Ecto neural progenitor cell (in vitro differentiated cells): Measurements from ENCODE around the gene TDRD7.
A peak's percentile ranks its signal among the peaks of the same experiment; 100 is the strongest.

Source experiments
- DNase-seq: peaks from one replicate; pipeline ENCODE4 v3.0.0-alpha.2; 2018; ENCODE audit warnings: low spot score

Gene TDRD7, protein sequence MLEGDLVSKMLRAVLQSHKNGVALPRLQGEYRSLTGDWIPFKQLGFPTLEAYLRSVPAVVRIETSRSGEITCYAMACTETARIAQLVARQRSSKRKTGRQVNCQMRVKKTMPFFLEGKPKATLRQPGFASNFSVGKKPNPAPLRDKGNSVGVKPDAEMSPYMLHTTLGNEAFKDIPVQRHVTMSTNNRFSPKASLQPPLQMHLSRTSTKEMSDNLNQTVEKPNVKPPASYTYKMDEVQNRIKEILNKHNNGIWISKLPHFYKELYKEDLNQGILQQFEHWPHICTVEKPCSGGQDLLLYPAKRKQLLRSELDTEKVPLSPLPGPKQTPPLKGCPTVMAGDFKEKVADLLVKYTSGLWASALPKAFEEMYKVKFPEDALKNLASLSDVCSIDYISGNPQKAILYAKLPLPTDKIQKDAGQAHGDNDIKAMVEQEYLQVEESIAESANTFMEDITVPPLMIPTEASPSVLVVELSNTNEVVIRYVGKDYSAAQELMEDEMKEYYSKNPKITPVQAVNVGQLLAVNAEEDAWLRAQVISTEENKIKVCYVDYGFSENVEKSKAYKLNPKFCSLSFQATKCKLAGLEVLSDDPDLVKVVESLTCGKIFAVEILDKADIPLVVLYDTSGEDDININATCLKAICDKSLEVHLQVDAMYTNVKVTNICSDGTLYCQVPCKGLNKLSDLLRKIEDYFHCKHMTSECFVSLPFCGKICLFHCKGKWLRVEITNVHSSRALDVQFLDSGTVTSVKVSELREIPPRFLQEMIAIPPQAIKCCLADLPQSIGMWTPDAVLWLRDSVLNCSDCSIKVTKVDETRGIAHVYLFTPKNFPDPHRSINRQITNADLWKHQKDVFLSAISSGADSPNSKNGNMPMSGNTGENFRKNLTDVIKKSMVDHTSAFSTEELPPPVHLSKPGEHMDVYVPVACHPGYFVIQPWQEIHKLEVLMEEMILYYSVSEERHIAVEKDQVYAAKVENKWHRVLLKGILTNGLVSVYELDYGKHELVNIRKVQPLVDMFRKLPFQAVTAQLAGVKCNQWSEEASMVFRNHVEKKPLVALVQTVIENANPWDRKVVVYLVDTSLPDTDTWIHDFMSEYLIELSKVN

DNA sequence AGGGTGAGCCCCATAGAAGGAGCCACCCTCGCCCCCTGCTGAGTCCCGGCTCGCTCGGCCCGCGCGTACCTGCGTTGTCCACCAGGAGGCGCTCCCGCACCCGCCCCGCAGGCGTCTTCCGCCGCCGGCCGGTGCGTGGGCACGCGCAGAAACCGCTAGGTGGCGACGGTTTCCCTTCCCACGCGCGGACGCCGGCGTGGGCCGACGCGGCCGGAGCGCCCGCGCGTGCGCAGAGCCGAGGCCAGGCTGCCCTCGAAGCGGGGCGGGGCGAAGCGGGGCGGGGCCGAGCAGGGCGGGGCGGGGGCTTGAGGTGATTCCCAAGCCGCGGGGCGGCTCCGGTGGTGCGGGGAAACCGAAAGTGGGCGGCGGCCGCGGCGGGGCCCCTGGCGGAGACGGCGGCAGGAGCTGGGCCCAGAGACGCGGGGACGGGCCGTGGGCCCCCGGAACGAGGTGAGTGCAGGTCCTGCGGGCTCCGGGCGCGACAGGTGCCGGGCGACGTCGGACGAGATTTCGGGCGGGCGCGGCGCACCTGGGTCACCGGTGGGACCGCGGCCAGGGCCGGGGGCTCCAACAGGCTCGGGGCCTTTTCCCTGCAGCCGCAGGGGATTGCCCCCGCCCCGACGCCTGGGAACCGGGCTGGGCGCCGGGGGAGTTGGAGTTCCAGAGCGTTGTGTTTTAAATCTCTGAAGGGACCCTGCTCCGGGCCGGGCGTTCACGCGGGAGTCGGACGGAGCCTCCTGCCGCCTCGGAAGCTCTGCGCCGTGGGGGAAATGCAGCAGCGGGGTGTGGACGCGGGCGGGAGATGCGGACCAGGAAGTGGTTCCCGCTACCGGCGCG, at the start of gene TDRD7:
Gene TDRD7, plus strand, starts transcription at position 308 of the 837 bp plus-strand sequence. CDS start 16,370 bp downstream, outside the sequence.
- DNase-seq = peak; percentile 87

DNA sequence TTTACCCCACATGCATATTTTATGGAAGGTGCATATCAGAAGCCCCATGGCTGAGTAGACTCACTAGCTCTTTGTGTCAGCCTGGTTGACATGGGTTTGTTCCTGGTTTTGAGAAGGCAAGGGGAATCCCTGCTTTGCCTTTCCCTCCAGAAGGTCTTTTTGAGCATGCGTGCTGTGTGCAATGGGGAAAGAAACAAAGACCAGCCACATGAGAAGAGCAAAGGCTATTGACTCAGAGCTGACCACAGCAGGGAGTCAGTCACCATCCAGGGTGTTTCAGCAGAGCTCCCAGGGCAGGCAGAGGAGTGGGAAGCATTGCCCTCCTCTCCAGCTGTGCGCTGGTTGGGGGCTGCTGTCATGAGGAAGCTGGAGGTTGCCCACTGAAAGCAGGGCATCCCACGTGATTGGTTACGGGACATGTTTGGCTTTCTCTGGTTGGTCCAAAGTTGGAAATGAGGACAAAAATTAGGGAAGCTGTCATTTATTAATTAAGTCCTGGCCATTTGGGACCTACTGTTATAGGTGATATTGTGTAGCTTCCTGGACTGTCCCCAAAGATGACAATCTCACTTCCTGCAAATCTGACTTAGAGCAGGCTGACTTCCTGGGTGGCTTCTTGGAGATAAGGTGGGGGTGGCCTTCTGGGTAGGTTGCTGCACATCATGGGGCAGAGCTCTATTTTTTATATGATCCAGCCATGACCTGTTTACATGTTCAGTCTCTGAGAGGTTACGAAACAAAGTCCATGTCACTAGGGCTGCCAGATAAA, 48.9 kb upstream of the TDRD7 start:
- no peak for DNase-seq

DNA sequence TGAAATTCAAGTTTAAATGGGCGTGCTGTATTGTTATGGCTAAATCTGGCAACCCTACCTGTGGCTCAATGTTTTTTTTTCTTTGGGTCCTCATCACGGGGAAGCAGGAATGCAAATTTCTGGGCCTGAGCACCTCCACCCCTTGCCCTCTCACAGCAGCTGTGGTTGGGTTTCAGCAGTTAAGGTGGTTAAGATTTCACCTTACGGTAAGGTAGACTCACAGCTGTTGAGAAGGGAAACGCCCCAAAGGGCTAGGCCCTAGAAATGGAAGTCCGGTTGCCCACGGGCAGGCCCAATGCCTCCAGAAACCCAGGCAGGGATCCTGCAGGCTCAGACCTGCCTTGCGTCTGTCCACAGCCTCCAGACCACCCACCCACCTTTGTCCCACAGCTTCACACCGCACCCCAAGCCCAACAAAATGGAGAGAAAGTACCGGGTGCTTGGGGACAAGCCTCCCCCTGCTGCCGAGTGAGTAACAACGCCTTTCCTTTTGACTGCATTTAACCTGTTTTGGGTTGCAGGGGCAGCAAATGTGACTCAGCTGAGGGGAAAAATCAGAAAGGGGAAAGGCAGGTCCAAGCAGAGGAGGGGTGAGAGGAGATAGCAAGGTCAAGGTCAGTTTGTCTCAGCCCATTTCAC, 48.1 kb upstream of the TDRD7 start:
- no peak for DNase-seq

DNA sequence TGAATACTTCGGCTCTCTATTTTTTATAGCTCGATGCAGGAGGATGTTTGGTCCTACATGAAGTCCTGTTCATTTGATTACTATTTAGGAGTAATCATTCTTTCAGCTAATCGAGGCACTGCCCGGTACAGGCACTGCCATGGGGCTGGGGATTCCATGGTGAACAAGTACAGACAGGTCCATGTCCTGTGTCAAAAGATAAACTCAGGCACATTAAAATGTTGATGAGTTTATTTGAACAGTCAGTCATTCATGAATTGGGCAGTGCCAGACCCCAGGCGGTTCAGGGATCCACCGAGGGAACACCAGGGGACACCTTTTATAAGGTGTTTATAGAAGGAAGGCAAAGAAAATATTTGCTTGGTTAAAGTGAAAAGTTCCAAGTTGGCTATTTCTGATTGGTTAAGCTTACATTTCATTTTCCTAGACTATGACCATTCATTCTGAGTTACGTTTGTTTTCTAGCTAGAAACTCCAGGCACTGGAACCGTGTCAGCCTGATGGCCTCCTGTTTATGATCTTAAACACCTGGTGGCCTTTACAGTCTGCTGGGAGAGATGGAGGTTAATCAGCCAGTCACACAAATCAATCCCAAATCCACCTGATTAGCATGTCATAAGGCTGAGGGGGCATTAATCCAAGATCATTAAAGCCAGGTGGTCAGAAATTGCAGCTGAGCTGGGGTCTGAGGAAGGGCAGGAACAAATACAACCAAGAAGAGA, 47.0 kb upstream of the TDRD7 start:
- DNase-seq = no peak

DNA sequence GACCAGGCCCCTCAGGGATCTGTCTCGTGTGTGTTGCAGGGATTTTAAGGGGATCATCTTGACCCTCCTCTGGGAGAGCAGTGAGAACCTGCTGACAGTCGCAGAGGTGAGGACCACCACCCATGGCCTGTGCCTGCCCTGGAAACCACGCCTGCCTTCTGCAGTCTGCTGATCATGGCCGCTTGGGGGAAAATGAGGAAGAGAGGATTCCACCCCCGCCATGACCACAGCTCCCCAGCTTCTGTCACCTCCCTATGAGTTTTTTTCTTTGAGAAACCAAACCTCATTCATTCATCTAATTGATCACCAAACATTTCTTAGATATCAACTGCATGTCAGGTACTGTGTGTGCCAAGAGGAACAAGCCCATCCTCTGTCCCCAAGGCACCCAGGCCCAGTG, 46.3 kb upstream of the TDRD7 start:
- no peak for DNase-seq

DNA sequence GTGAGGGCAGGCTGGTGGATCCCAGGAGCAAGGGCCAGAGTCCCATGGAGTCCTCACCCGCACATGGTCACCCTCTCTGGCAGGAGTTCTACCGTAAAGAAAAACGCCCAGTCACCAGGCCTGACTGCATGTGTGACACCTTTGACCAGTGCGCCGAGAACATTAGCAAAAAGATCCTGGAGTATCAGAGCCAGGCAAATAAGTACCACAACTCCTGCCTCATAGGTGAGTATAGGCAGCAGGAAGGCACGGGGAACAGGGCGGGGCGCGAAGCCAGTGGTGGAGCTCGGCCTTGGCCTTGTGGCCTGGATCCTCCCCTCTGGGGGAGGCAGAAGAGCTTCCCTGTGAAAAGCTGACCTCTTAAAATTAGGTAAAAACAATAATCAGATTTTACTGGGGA, 45.4 kb upstream of the TDRD7 start:
- DNase-seq = no peak

DNA sequence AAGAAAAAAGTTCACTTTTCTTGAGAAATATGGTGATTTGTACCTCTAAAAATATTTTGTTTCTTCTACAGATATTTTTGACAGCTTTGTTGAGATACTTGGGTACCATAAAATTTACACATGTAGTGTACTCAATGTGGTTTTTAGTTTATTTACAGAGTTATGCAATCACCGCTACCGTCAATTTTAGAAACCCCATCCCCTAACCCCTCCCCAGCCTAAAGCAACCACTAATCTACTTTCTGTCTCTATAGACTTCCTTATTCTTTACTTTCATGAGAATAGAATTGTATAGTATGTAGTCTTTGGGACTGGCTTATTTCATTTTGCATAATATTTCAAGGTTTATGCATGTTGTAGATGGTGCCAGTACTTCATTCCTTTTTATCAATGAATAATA, 45.0 kb upstream of the TDRD7 start:
- DNase-seq = no peak

DNA sequence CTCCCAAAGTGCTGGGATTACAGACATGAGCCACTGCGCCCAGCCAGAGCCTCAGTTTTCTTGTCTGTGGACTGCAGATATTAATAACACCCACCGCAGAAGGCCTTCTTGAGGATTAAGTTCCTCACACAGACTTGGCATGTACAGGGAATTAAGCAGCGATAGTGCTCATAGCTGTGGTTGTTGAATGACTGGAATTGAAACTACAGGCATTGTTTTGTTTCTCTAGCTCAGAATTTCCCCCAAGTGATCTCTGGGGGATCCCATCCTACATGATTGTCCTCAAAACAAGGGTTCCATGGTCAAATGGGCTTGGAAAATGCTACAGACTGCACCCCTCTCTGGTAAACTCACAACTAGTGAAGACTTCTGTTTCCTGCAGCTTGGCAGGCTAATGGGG, 44.2 kb upstream of the TDRD7 start:
- DNase-seq = no peak

DNA sequence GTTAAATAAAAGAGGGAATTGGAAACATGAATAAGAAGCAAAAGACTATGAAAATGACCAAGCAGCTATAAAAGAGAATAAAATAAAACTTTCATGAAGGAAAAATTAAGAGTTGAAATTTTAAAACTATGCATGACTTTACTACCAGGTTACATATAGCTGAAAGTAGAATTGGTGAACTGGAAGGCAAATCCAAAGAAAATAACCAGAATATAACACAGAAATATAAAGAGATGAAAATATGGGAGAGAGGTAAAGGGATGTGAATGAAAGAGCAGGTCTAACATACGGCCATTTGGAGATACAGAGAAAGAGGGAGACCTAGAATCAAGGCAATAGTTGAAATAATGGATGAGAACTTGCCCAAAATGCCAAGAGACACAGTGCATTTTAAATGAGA, 42.9 kb upstream of the TDRD7 start:
- no peak for DNase-seq

DNA sequence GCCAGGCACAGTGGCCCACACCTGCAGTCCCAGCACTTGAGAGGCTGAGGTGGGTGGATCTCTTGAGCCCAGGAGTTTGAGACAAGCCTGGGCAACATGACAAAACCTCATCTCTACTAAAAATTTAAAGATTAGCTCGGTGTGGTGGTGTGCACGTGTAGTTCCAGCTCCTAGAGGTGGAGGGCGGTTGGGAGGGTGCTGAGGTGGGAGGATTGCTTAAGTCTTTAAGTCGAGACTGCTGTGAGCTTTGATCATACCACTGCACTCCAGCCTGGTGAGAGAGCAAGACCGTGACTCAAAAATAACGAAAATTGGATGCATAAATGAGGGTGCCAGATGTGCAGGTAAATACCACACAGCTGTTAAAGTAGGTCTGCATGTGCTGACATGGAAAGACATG, 39.3 kb upstream of the TDRD7 start:
- no peak for DNase-seq

DNA sequence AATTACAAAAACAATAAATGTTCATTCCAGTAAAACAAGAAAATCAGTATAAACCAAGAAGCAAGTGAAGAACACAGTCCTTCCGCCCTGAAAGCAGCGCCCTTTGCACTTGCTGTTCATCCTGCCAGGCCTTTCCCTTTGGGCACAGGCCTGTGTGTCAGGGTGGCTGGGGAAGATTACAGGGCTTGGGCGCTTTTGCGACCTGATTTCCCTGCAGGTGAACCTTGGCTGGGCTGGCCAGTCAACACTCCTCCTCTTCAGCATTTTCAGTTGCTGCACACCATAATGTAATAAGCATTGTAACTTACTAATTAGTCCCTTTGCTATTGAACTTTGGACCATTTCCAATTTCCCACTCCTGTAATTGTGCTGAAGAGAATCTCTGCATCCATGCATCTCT, 38.6 kb upstream of the TDRD7 start:
- no peak for DNase-seq

DNA sequence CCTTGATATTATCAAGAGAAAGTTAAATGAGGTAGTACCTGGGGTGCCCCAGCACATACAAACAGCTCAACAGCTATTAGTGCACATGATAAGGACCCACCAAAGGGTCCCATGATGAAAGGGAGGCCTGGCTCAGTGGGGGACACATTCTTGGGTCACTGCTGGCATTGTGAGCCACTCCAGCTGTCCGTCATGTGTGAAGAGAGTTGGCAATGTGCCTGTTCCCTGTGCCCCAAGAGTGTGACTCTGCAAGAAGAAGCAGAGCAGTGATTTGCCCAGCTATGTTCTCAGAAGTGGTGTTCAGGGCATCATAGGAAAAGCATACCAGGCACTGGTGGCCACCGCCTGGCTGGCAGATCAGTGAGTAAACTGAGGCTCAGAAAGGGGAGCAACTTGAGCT, 37.1 kb upstream of the TDRD7 start:
- DNase-seq = no peak

DNA sequence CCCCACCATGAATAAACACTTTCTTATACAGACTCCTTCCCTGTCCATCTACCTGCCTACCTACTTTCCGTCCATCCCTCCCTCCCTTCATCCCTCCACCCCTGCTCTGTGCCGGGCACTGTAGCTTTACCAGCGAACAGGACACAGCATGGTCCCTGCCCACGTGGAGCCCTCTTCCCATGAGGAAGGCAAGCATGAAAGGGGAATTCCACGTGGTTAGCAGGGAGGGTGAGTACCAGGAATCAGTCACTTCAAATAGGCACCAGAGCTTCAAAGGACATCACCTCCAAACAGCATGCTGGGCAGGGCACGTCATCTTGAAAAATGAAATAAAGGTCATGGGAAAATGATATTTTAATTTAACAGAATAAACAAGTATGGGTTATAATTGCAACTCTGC, 35.0 kb upstream of the TDRD7 start:
- no peak for DNase-seq

DNA sequence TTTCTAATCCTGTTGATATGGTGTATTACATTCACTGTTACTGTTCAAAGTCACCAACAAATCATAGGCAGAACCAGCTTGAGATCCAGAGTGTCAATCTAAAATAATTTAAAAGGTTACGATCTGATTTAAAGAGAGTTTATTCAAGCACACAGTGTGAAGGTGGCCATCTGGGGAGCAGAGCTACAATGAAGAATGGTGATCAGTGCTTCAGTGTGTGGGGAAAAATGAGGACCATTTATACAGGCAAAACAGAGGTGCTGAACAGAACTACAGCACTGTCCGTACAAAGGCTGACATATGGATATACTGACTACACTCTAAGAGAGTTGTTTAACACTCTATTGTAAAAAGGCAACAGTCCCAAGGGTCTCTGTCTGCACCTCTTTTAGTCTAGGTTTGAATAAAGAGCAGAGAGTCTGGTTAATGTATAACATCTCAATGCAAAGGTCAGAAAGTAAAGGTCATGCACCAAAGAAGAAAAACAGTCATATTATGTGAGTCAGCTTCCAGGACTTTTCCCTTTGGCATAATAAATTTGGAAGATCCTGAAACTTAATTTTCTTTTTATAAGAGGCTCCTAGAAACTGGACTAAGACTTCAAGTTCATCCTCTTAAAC, 29.7 kb upstream of the TDRD7 start:
- no peak for DNase-seq

DNA sequence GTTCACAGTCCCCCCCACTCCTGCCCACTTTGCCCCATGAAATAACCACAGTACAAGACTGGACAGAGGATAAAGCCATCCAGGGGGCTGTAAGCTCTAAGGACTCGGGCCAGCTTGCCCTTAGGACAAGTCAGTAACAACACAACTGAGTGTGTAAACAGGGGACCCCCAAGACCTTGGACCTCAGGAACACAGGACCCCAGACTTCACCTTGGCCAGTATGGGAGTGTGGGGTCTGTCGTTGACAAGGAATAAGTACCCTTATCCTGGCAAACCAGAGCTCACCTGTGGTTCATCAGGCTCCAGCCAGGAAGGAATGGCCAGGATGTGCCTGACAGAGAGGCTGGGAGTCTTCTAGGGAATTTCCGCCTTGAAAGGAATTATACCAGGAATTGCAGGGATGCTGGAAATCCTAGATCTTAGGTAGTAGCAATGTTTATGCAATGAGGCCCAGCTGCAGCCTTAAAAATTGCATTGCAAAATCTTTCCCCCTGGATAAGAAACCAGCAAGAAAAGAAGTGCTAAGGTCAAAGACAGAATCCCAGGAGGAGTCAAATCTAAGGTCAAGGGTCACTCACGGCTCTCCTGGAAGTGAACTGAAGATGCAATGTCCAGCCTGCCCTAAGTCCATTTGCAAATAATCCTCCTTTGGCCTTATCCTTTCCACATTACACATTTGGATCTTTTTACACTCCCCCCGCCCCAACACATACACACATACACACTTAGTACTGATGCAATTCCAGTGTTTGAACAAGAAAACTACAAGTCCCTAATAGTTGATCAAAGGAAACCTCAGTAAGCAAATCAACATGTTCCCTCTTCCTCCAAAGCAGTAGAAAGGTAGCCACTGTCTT, 27.3 kb upstream of the TDRD7 start:
- no peak for DNase-seq

DNA sequence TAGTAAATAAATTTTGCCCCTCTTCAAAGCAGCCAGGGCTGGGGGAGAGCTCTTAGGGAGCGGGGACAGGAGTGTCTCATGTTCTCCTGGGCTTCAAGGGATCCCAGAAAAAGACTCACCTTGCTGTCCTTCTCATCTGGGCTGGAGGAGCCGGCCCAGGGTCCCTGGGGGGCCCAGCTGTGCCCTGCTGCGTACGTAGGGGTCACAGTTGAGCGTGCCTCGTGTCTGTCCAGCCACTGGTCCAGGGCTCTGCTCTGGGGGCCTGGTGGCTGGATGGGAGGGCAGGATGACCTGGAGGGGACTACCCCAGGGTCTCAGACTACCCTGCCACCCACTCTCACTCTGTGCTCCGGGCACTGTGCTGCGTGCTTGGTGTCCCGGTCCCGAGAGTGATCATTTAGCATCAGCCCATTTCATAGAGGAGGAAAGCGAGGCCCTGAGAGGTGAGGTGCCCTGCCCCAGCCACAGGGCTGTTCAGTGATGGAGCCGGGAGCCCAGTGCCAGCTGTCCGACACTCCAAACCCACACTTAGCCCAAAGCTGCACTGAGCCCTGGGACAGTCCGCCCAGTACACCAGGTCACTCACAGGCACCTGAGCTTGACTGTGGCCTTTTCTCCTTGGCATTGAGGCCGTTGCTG, 26.2 kb upstream of the TDRD7 start:
- DNase-seq = no peak

DNA sequence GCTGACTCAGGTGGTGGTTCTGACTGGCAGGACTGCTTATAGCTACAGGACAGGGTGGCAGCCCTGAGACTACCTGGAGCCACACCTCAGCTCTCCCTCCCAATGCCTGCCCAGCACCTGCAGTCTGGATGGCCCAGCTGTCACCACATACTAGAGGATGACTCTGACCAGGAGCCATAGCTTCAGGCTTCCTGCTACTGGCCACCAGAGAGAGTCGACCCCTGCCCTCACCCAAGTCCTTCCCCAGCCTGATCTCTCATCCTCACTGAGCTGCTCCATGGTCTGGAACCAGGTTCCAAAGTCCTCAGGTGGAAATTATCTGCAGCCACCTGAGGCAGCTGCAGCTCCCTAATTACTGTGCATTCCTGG, 25.6 kb upstream of the TDRD7 start:
- DNase-seq = no peak
